ENCODE results near the gene MYL12A. TPM values are rescaled to one million over a fixed set of nuclear protein-coding genes. Genes with fewer than 3 reads are reported as not detected.
A peak's percentile ranks its signal among the peaks of the same experiment; 100 is the strongest.

Gene MYL12A
- total RNA-seq, 1 experiment from 2014 or later = 507 TPM

DNA sequence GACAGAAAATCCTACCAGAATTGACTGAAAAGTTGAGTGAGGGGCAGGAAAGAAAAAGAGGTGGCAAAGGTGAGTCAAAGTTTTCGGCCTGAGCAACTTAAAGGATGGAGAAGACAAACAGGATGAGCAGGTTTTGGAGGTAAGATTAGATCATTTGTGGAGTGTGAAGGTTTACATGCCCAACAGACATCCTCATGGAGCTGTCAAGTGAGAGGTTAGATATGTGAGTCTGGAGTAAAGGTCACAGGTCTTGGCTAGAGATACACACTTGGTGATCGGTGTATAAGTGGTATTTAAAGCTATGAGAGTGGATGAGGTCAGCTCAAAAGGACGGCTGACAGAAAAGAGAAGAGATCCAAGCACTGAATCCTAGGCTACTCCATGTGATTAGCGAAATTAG, 11.1 kb upstream of the MYL12A start:
- Histone ChIP-seq H3K4me3 (ENCODE audit: insufficient read depth, low read depth, low read length) (no peak overlapping the region), H3K27me3 (ENCODE audit: control insufficient read depth, insufficient read depth, low read length) (no peaks in the 10 kb centered on the region)
- DNase-seq = no peak

GRCh38 chr18:3238742-3239141, 8.9 kb upstream of the MYL12A start:
- H3K27me3 ChIP-seq (ENCODE audit: control insufficient read depth, insufficient read depth, low read length) = no peaks in the 10 kb centered on the region
- no peak overlapping the region for H3K4me3 ChIP-seq (ENCODE audit: insufficient read depth, low read depth, low read length)
- no peaks in the 10 kb centered on the region for H3K36me3 ChIP-seq (replicated peaks; ENCODE audit: control insufficient read depth, insufficient read depth, low read length)
- no peak for DNase-seq

More for the DNA sequence above, 11.1 kb upstream of the MYL12A start:
- no peaks in the 10 kb centered on the region for H3K36me3 ChIP-seq (replicated peaks; ENCODE audit: control insufficient read depth, insufficient read depth, low read length)

- Histone ChIP-seq H3K36me3 (replicated peaks; ENCODE audit: control insufficient read depth, insufficient read depth, low read length) (peaks cover 2% of the 10 kb centered on the region; the same call in 1 of the 2 replicates), H3K4me3 (ENCODE audit: insufficient read depth, low read depth, low read length) (no peak overlapping the region), H3K27me3 (ENCODE audit: control insufficient read depth, insufficient read depth, low read length) (no peaks in the 10 kb centered on the region)
- DNase-seq = no peak
These were observed 2.4 kb upstream of the MYL12A start for GRCh38 chr18:3245185-3245564.

- peak; percentile 81 for DNase-seq
- H3K36me3 ChIP-seq (replicated peaks; ENCODE audit: control insufficient read depth, insufficient read depth, low read length) = peaks cover 2% of the 10 kb centered on the region; the same call in 1 of the 2 replicates
These were observed 1.6 kb upstream of the MYL12A start for GRCh38 chr18:3245853-3246634.

DNA sequence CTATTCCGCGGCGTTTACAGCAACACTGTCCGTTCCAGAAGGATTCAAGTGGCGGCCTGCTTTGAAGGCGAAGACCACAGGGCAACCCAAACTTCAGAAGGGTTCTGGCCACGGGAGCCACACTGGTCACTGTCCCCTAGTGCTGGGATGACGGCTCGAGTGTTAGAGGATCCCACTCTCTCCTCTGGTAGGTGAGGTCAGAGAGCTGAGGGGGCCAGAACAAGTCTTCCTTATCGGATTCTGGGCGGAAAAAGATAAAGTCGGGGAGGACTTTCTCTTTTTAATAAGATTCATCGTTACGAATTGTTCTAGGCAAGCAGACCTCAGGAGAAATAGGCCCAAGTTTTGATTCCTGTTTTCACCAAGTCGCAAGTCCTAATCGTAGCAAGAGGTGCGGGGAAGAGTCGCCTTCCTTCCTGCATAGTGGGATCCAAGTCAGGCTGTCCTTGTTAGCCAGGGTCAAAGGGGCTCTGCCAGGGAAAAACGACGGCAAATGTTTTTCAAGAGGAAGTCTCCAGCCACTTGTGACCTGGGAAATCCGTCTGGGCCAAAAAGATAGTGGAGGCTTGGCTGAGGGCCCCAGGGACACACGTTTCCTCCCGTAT, 864 bp upstream of the MYL12A start:
- H3K4me3 ChIP-seq (ENCODE audit: insufficient read depth, low read depth, low read length) = peak overlapping the region; percentile 61
- H3K27me3 ChIP-seq (ENCODE audit: control insufficient read depth, insufficient read depth, low read length) = no peaks in the 10 kb centered on the region
- peak; percentile 23 for DNase-seq
- peaks cover 2% of the 10 kb centered on the region; the same call in 1 of the 2 replicates for H3K36me3 ChIP-seq (replicated peaks; ENCODE audit: control insufficient read depth, insufficient read depth, low read length)

More at GRCh38 chr18:3245853-3246634, 1.6 kb upstream of the MYL12A start:
- Histone ChIP-seq H3K4me3 (ENCODE audit: insufficient read depth, low read depth, low read length) (peak overlapping the region; percentile 61), H3K27me3 (ENCODE audit: control insufficient read depth, insufficient read depth, low read length) (no peaks in the 10 kb centered on the region)

DNA sequence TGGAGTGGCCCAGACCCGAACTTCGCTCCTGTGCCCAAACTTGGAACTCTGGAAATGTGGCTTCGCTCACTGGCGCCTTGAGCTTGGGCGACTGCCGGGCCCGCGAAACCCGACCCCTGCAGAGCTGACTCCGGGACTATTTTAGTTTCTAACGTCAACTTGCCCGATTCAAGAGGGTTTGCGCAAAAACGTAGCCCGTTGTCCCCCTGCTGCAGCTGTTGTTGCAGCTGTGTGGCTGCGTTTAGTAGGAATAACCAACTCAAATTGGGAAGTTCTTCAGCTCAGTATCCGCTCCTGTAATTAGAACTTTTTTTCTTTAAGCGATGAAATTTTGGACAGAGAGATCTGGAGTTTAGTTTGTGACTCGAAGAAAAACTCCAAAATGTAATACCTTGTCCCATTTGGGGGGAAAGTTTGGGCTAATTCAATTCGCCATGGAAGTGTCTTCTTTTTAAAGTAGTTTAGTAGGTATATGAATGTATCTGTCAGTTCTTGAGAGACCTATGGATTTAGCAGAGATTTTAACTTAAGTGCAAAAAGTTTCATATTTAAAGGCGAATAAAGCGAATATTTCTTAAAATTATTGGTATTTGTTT, 559 bp downstream of the MYL12A start:
- DNase-seq = no peak
- H3K4me3 ChIP-seq (ENCODE audit: insufficient read depth, low read depth, low read length) = peak overlapping the region; percentile 99

DNA sequence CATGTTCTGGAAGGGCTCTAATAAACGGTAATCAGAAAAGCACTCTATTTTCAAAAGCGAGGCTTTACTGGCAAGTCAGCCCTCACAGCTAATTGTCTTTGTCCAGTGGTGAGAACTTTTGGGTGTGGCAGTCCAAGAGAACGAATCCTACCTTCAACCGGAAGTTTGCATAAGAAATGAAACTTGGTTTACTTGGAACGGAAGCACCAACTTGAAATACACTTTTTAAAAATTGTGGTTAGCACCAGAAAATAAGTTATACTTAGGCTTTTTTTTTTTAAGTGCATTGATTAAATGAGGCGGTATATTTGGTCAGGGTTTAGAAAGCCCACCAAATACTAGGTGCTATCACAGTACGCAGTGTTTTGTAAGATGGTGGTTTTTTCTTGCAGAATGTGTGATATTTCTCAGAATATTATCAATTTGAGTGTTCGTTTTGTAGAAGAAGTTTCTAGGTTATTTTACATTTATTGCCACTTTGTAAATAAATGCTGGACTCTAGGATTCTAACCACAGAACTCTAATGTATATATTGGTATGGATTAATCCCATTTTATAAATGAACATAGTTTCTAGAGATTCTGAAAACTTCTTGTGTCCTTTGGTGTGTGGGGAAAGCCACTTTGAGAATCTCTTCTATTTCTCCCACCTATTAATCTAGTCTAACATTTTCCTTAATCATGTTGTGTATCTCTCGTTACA, 1.2 kb downstream of the MYL12A start:
- DNase-seq = no peak
- Histone ChIP-seq H3K4me3 (ENCODE audit: insufficient read depth, low read depth, low read length) (peak overlapping the region; percentile 99), H3K27me3 (ENCODE audit: control insufficient read depth, insufficient read depth, low read length) (no peaks in the 10 kb centered on the region), H3K36me3 (replicated peaks; ENCODE audit: control insufficient read depth, insufficient read depth, low read length) (peaks cover 9% of the 10 kb centered on the region)

More for the DNA sequence above, 559 bp downstream of the MYL12A start:
- H3K36me3 ChIP-seq (replicated peaks; ENCODE audit: control insufficient read depth, insufficient read depth, low read length) = peaks cover 3% of the 10 kb centered on the region
- H3K27me3 ChIP-seq (ENCODE audit: control insufficient read depth, insufficient read depth, low read length) = no peaks in the 10 kb centered on the region

DNA sequence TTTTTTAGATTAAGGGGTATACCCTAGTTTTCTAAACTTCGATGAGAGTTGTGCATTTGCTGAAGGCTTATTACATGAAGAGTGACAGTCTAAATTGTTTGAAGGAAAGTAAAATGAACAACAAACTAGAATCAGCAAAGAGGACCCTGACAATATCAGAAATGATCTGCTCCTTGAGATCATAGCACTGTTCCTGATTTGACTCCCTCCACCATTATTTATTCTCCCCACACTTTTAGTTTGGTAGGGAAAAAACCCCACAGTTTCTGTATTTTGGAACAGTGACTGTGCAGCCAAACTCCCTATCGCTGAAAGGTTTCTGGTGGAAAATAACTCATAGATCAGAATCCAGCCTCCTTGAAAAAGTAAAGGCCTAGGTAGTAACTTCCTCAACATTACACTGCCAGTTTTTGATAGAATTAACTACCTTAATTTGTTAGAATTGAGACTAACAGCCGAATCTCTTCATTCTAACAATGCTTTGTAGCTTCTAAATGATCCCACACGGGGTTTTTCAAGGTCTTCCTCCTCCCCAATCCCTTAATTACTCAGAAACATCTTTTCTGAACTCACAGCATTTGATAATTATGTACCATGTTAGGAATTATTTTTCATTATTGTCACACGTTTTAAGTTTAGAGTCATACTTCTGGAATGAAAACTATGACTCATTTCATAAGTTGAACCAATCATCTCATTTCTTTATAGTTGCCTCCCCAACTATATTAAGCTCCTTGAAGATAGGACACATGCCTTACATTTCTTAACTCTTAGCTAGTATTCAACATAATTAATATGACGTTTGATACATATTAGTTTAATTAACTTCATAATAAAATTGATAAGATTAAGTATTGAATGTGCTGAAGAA, 2.9 kb downstream of the MYL12A start:
- H3K36me3 ChIP-seq (replicated peaks; ENCODE audit: control insufficient read depth, insufficient read depth, low read length) = peaks cover 16% of the 10 kb centered on the region
- H3K4me3 ChIP-seq (ENCODE audit: insufficient read depth, low read depth, low read length) = no peak overlapping the region
- H3K27me3 ChIP-seq (ENCODE audit: control insufficient read depth, insufficient read depth, low read length) = no peaks in the 10 kb centered on the region
- DNase-seq = no peak

DNA sequence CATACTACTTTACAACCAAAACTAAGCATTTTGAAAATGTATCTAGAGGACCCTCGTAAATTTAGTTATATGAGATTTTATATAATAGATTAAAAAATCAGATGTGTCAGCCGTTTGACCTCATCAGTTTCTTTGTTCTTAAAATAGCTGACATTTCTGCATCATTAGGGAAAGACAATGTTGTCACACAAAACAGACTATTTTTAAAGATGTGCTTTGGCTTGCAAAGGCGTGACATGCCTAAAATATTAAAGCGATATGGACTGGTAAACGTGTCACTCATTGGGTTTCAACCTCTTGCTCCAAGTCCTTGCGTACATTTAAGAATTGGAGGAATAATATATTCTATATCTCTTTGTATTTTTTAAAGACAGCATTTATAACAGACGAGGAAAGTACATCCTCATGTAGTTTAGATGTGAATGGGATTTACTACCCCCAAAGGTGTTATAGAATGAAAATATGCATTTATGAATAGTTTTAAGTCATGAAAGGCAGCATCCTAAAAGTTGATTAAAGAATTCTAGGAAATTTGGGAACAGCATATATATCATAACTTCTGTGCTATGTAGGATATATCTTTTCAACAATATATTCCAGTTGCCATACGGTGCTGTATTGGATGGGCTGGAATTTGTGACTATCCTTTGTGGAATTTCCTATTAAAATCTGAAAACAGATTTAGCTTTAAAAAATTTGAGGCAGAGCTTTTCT, 3.8 kb downstream of the MYL12A start:
- no peak for DNase-seq
- Histone ChIP-seq H3K36me3 (replicated peaks; ENCODE audit: control insufficient read depth, insufficient read depth, low read length) (peaks cover 18% of the 10 kb centered on the region), H3K27me3 (ENCODE audit: control insufficient read depth, insufficient read depth, low read length) (no peaks in the 10 kb centered on the region), H3K4me3 (ENCODE audit: insufficient read depth, low read depth, low read length) (no peak overlapping the region)

GRCh38 chr18:3251963-3252277, 4.3 kb downstream of the MYL12A start:
- no peak for DNase-seq
- Histone ChIP-seq H3K4me3 (ENCODE audit: insufficient read depth, low read depth, low read length) (no peak overlapping the region), H3K36me3 (replicated peaks; ENCODE audit: control insufficient read depth, insufficient read depth, low read length) (peaks cover 22% of the 10 kb centered on the region), H3K27me3 (ENCODE audit: control insufficient read depth, insufficient read depth, low read length) (no peaks in the 10 kb centered on the region)

DNA sequence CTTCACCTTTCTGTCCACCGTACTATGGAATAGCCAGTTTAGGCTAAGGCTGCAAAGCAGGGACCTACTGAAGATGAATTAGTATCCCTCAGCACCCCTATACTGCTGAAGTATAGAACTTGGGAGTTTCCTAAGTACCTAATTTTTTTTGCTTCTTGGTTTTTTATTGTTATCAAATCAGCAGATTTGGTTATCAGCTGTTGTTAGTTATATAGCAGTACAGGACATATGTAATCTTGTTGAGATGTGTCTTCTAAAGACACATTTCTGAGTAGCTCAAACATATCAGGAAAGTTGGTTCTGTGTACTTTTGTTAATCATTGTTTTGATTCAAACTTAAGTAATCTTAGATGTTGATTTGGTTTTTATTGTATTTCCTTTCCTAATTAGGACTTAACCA, 5.2 kb downstream of the MYL12A start:
- no peak for DNase-seq
- Histone ChIP-seq H3K27me3 (ENCODE audit: control insufficient read depth, insufficient read depth, low read length) (no peaks in the 10 kb centered on the region), H3K4me3 (ENCODE audit: insufficient read depth, low read depth, low read length) (no peak overlapping the region), H3K36me3 (replicated peaks; ENCODE audit: control insufficient read depth, insufficient read depth, low read length) (peaks cover 23% of the 10 kb centered on the region)

DNA sequence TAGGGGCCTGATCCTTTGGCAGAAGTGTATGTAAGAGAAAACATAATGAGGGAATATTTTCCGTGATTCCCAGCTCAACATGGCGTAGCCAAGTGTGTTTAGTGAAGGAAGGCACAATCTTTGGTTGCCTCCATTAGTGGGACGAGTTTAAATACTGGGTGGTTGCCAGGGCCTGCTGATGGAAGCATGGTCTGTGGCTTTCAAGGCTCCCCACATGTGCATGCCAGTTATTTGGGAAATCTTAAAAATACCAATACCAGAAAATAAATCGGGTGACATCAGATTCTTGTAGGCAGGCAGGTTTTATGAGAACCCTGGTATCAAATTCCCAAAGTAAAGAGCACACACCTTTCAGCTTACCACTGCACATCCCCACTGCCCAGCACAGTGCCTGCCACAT, 7.1 kb downstream of the MYL12A start:
- no peak overlapping the region for H3K4me3 ChIP-seq (ENCODE audit: insufficient read depth, low read depth, low read length)
- peaks cover 21% of the 10 kb centered on the region for H3K36me3 ChIP-seq (replicated peaks; ENCODE audit: control insufficient read depth, insufficient read depth, low read length)
- DNase-seq = no peak
- H3K27me3 ChIP-seq (ENCODE audit: control insufficient read depth, insufficient read depth, low read length) = no peaks in the 10 kb centered on the region

- Histone ChIP-seq H3K4me3 (ENCODE audit: insufficient read depth, low read depth, low read length) (no peak overlapping the region), H3K27me3 (ENCODE audit: control insufficient read depth, insufficient read depth, low read length) (no peaks in the 10 kb centered on the region), H3K36me3 (replicated peaks; ENCODE audit: control insufficient read depth, insufficient read depth, low read length) (peaks cover 21% of the 10 kb centered on the region)
- no peak for DNase-seq
These were observed 8.1 kb downstream of the MYL12A start for GRCh38 chr18:3255611-3256165.
